ENCODE results near the gene MACROD2. TPM values are rescaled to one million over a fixed set of nuclear protein-coding genes. Genes with fewer than 3 reads are reported as not detected.

Gene MACROD2
- total RNA-seq, 5 donors from 2014 or later (not counting 1 experiment from before 2014, with no cell fraction given) = 0.23 to 1.3 (median 0.51) TPM; not detected in 2

DNA sequence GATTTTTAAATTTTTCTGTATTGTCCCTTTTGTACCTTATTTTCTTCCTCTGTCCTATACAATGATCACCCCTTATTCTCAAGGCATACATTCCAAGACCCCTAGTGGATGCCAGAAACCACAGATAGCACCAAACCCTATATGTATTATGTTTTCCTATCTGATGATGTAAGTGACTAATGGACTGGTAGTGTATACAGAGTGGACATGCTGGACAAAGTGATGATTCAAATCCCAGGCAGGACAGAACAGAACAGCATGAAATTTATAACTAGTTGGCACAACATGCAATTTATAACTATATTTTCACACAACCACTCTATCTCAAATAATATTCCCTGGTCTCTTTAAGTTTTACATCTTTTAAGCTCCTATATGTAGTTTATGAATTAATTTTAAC, 547.7 kb downstream of the MACROD2 start:
- Mint-ChIP-seq H3K27me3 (no peaks in the 10 kb centered on the region), H3K4me3 (no peak overlapping the region), H3K9me3 (peaks cover 10 to 16% (median 14%) of the 10 kb centered on the region in 3 donors), H3K4me1 (no peaks in the 10 kb centered on the region), H3K27ac (no peak overlapping the region), H3K36me3 (no peaks in the 10 kb centered on the region)
- Histone ChIP-seq H3K27me3 (replicated peaks in 1 of 2; ENCODE audit: control insufficient read depth in 2 of 2, extremely low read depth in 1 of 2, insufficient read depth in 2 of 2, low read length in 1 of 2) (no peaks in the 10 kb centered on the region), H3K4me3 (ENCODE audit: control insufficient read depth in 1 of 2, extremely low read depth in 1 of 2, low read length in 1 of 2) (no peak overlapping the region), H3K36me3 (ENCODE audit: control insufficient read depth in 2 of 2, extremely low read depth in 1 of 2, insufficient read depth in 1 of 2, low read length in 1 of 2) (no peaks in the 10 kb centered on the region), H3K4me1 (ENCODE audit: control insufficient read depth in 1 of 2, extremely low read depth in 1 of 2, insufficient read depth in 2 of 2, low read length in 2 of 2) (no peaks in the 10 kb centered on the region), H3K27ac (ENCODE audit: low read length) (no peak overlapping the region), H3K9me3 (no peaks in the 10 kb centered on the region)
- DNase-seq (no peak), ATAC-seq (replicated peaks in 1 of 4) (no peak)
- POLR2A ChIA-PET = no interaction called here
- CTCF ChIA-PET = no interaction called here

- H3K4me1 ChIP-seq (ENCODE audit: control insufficient read depth in 1 of 2, extremely low read depth in 1 of 2, insufficient read depth in 2 of 2, low read length in 2 of 2) = no peaks in the 10 kb centered on the region
- DNase-seq = no peak
- WGBS (ENCODE audit: insufficient coverage) = 33% methylated on average over 1 of the region's 3 CpGs
- Mint-ChIP-seq H3K27me3 (no peaks in the 10 kb centered on the region), H3K9me3 (peaks cover 4 to 16% (median 7%) of the 10 kb centered on the region in 3 donors), H3K4me1 (no peaks in the 10 kb centered on the region), H3K27ac (no peak overlapping the region), H3K4me3 (no peak overlapping the region), H3K36me3 (no peaks in the 10 kb centered on the region)
- H3K27me3 ChIP-seq (replicated peaks in 1 of 2; ENCODE audit: control insufficient read depth in 2 of 2, extremely low read depth in 1 of 2, insufficient read depth in 2 of 2, low read length in 1 of 2) = no peaks in the 10 kb centered on the region
- no peaks in the 10 kb centered on the region for H3K9me3 ChIP-seq
- no peaks in the 10 kb centered on the region for H3K36me3 ChIP-seq (ENCODE audit: control insufficient read depth in 2 of 2, extremely low read depth in 1 of 2, insufficient read depth in 1 of 2, low read length in 1 of 2)
- ChIA-PET CTCF (no interaction called here), POLR2A (interaction anchor here in 1 of 2 donors (0.6 kb wide), 2 partner anchors 124 to 132 kb away, joined by 3 to 4 read pairs; no protein-coding TSS in a partner anchor)
- ATAC-seq (replicated peaks in 1 of 4) = no peak
- no peak overlapping the region for H3K27ac ChIP-seq (ENCODE audit: low read length)
- H3K4me3 ChIP-seq (ENCODE audit: control insufficient read depth in 1 of 2, extremely low read depth in 1 of 2, low read length in 1 of 2) = no peak overlapping the region
Observed at GRCh38 chr20:14544688-14545087, 549.4 kb downstream of the MACROD2 start.

- Histone ChIP-seq H3K4me3 (ENCODE audit: control insufficient read depth in 1 of 2, extremely low read depth in 1 of 2, low read length in 1 of 2) (no peak overlapping the region), H3K9me3 (no peaks in the 10 kb centered on the region), H3K27ac (ENCODE audit: low read length) (no peak overlapping the region), H3K36me3 (ENCODE audit: control insufficient read depth in 2 of 2, extremely low read depth in 1 of 2, insufficient read depth in 1 of 2, low read length in 1 of 2) (no peaks in the 10 kb centered on the region), H3K4me1 (ENCODE audit: control insufficient read depth in 1 of 2, extremely low read depth in 1 of 2, insufficient read depth in 2 of 2, low read length in 2 of 2) (no peaks in the 10 kb centered on the region), H3K27me3 (replicated peaks in 1 of 2; ENCODE audit: control insufficient read depth in 2 of 2, extremely low read depth in 1 of 2, insufficient read depth in 2 of 2, low read length in 1 of 2) (no peaks in the 10 kb centered on the region)
- Mint-ChIP-seq H3K4me1 (no peaks in the 10 kb centered on the region), H3K27ac (no peak overlapping the region), H3K4me3 (no peak overlapping the region), H3K36me3 (no peaks in the 10 kb centered on the region), H3K9me3 (peaks cover 0 to 12% (median 3%) of the 10 kb centered on the region in 3 donors), H3K27me3 (no peaks in the 10 kb centered on the region)
- DNase-seq (no peak), ATAC-seq (replicated peaks in 1 of 4) (no peak)
- POLR2A ChIA-PET = no interaction called here
- CTCF ChIA-PET = no interaction called here
Observed at GRCh38 chr20:14550655-14551054, 555.3 kb downstream of the MACROD2 start.

- no peaks in the 10 kb centered on the region for H3K36me3 ChIP-seq (ENCODE audit: control insufficient read depth in 2 of 2, extremely low read depth in 1 of 2, insufficient read depth in 1 of 2, low read length in 1 of 2)
- no peaks in the 10 kb centered on the region for H3K27me3 ChIP-seq (replicated peaks in 1 of 2; ENCODE audit: control insufficient read depth in 2 of 2, extremely low read depth in 1 of 2, insufficient read depth in 2 of 2, low read length in 1 of 2)
- ChIA-PET POLR2A (no interaction called here), CTCF (no interaction called here)
- ATAC-seq (replicated peaks in 1 of 4) (no peak), DNase-seq (no peak)
- Mint-ChIP-seq H3K27ac (no peak overlapping the region), H3K9me3 (peaks cover 0 to 5% (median 3%) of the 10 kb centered on the region in 3 donors), H3K27me3 (no peaks in the 10 kb centered on the region), H3K36me3 (no peaks in the 10 kb centered on the region), H3K4me1 (no peaks in the 10 kb centered on the region), H3K4me3 (no peak overlapping the region)
- H3K4me1 ChIP-seq (ENCODE audit: control insufficient read depth in 1 of 2, extremely low read depth in 1 of 2, insufficient read depth in 2 of 2, low read length in 2 of 2) = no peaks in the 10 kb centered on the region
- WGBS (ENCODE audit: insufficient coverage) = 55% methylated on average over 3 of the region's 6 CpGs
- no peak overlapping the region for H3K4me3 ChIP-seq (ENCODE audit: control insufficient read depth in 1 of 2, extremely low read depth in 1 of 2, low read length in 1 of 2)
- H3K9me3 ChIP-seq = no peaks in the 10 kb centered on the region
- no peak overlapping the region for H3K27ac ChIP-seq (ENCODE audit: low read length)
Observed at GRCh38 chr20:14553774-14554534, 558.6 kb downstream of the MACROD2 start.

- H3K4me3 ChIP-seq (ENCODE audit: control insufficient read depth in 1 of 2, extremely low read depth in 1 of 2, low read length in 1 of 2) = no peak overlapping the region
- no peaks in the 10 kb centered on the region for H3K4me1 ChIP-seq (ENCODE audit: control insufficient read depth in 1 of 2, extremely low read depth in 1 of 2, insufficient read depth in 2 of 2, low read length in 2 of 2)
- ChIA-PET CTCF (no interaction called here), POLR2A (no interaction called here)
- H3K9me3 ChIP-seq = no peaks in the 10 kb centered on the region
- no peaks in the 10 kb centered on the region for H3K36me3 ChIP-seq (ENCODE audit: control insufficient read depth in 2 of 2, extremely low read depth in 1 of 2, insufficient read depth in 1 of 2, low read length in 1 of 2)
- Mint-ChIP-seq H3K9me3 (peaks cover 0 to 3% (median 2%) of the 10 kb centered on the region in 3 donors), H3K4me3 (no peak overlapping the region), H3K27me3 (no peaks in the 10 kb centered on the region), H3K4me1 (no peaks in the 10 kb centered on the region), H3K36me3 (no peaks in the 10 kb centered on the region), H3K27ac (no peak overlapping the region)
- DNase-seq (no peak), ATAC-seq (replicated peaks in 1 of 4) (no peak)
- H3K27me3 ChIP-seq (replicated peaks in 1 of 2; ENCODE audit: control insufficient read depth in 2 of 2, extremely low read depth in 1 of 2, insufficient read depth in 2 of 2, low read length in 1 of 2) = no peaks in the 10 kb centered on the region
- no CpG with 5 or more reads among the region's 3 CpGs for WGBS (ENCODE audit: insufficient coverage)
- H3K27ac ChIP-seq (ENCODE audit: low read length) = no peak overlapping the region
Observed at GRCh38 chr20:14555676-14556075, 560.4 kb downstream of the MACROD2 start.

- CTCF ChIA-PET = no interaction called here
- Histone ChIP-seq H3K4me1 (ENCODE audit: control insufficient read depth in 1 of 2, extremely low read depth in 1 of 2, insufficient read depth in 2 of 2, low read length in 2 of 2) (no peaks in the 10 kb centered on the region), H3K27ac (ENCODE audit: low read length) (no peak overlapping the region), H3K27me3 (replicated peaks in 1 of 2; ENCODE audit: control insufficient read depth in 2 of 2, extremely low read depth in 1 of 2, insufficient read depth in 2 of 2, low read length in 1 of 2) (no peaks in the 10 kb centered on the region), H3K4me3 (ENCODE audit: control insufficient read depth in 1 of 2, extremely low read depth in 1 of 2, low read length in 1 of 2) (no peak overlapping the region), H3K9me3 (no peaks in the 10 kb centered on the region), H3K36me3 (ENCODE audit: control insufficient read depth in 2 of 2, extremely low read depth in 1 of 2, insufficient read depth in 1 of 2, low read length in 1 of 2) (no peaks in the 10 kb centered on the region)
- H3K9me3 Mint-ChIP-seq = peaks cover 0 to 3% (median 2%) of the 10 kb centered on the region in 3 donors
- no peaks in the 10 kb centered on the region for H3K36me3 Mint-ChIP-seq
- H3K4me1 Mint-ChIP-seq = no peaks in the 10 kb centered on the region
- no peak overlapping the region for H3K27ac Mint-ChIP-seq
- DNase-seq = no peak
- no peaks in the 10 kb centered on the region for H3K27me3 Mint-ChIP-seq
- POLR2A ChIA-PET = no interaction called here
- WGBS (ENCODE audit: insufficient coverage) = no CpG with 5 or more reads among the region's 2 CpGs
- no peak overlapping the region for H3K4me3 Mint-ChIP-seq
- ATAC-seq (replicated peaks in 1 of 4) = no peak
Observed at GRCh38 chr20:14556206-14556605, 560.9 kb downstream of the MACROD2 start.

GRCh38 chr20:14559612-14560011, 564.3 kb downstream of the MACROD2 start:
- Histone ChIP-seq H3K27me3 (replicated peaks in 1 of 2; ENCODE audit: control insufficient read depth in 2 of 2, extremely low read depth in 1 of 2, insufficient read depth in 2 of 2, low read length in 1 of 2) (no peaks in the 10 kb centered on the region), H3K27ac (ENCODE audit: low read length) (no peak overlapping the region), H3K9me3 (no peaks in the 10 kb centered on the region), H3K36me3 (ENCODE audit: control insufficient read depth in 2 of 2, extremely low read depth in 1 of 2, insufficient read depth in 1 of 2, low read length in 1 of 2) (no peaks in the 10 kb centered on the region), H3K4me3 (ENCODE audit: control insufficient read depth in 1 of 2, extremely low read depth in 1 of 2, low read length in 1 of 2) (no peak overlapping the region), H3K4me1 (ENCODE audit: control insufficient read depth in 1 of 2, extremely low read depth in 1 of 2, insufficient read depth in 2 of 2, low read length in 2 of 2) (no peaks in the 10 kb centered on the region)
- Mint-ChIP-seq H3K4me3 (no peak overlapping the region), H3K9me3 (peaks cover 0 to 16% (median 4%) of the 10 kb centered on the region in 3 donors), H3K36me3 (no peaks in the 10 kb centered on the region), H3K27ac (no peak overlapping the region), H3K4me1 (no peaks in the 10 kb centered on the region), H3K27me3 (no peaks in the 10 kb centered on the region)
- no peak for DNase-seq
- CTCF ChIA-PET = no interaction called here
- POLR2A ChIA-PET = no interaction called here
- WGBS (ENCODE audit: insufficient coverage) = no CpG with 5 or more reads among the region's 1 CpG
- ATAC-seq (replicated peaks in 1 of 4) = no peak

All from T-cell (primary cell).